H9 (cell line): Measurements from ENCODE around the gene BLNK. TPM values are rescaled to one million over a fixed set of nuclear protein-coding genes. Genes with fewer than 3 reads are reported as not detected.

Experiments used
- DNase-seq: peaks from one replicate; pipeline ENCODE4 v3.0.0-alpha.2; 2017
- H2AFZ ChIP-seq: one replicate; pipeline ENCODE4 v1.6.1; 2013; ENCODE audit warnings: mild to moderate bottlenecking, low read length, control low read depth, moderate library complexity
- H2AK5ac ChIP-seq: 2 replicates; pipeline ENCODE4 v1.6.1; 2013; ENCODE audit warnings: low read length, control low read depth, mixed read lengths; ENCODE audit not compliant: insufficient read length
- H2BK120ac ChIP-seq: one replicate; pipeline ENCODE4 v1.6.1; 2013; ENCODE audit warnings: low read depth, mild to moderate bottlenecking, low read length, control low read depth, inconsistent platforms; ENCODE audit not compliant: poor library complexity, severe bottlenecking
- H2BK12ac ChIP-seq: 2 replicates; pipeline ENCODE4 v1.6.1; 2013; ENCODE audit warnings: low read length, control low read depth, mixed read lengths, low read depth; ENCODE audit not compliant: insufficient read length
- H2BK15ac ChIP-seq: 2 replicates; pipeline ENCODE4 v1.6.1; 2013; ENCODE audit warnings: low read depth, low read length, control low read depth
- H2BK20ac ChIP-seq: one replicate; pipeline ENCODE4 v1.6.1; 2013; ENCODE audit warnings: low read depth, mild to moderate bottlenecking, low read length, control low read depth, inconsistent platforms; ENCODE audit not compliant: poor library complexity, severe bottlenecking
- H2BK5ac ChIP-seq: 2 replicates; pipeline ENCODE4 v1.6.1; 2013; ENCODE audit warnings: low read length, control low read depth, mixed read lengths; ENCODE audit not compliant: insufficient read length
- H3K14ac ChIP-seq: 2 replicates; pipeline ENCODE4 v1.6.1; 2013; ENCODE audit warnings: low read length, control low read depth; ENCODE audit not compliant: insufficient read depth
- H3K18ac ChIP-seq: 2 replicates; pipeline ENCODE4 v1.6.1; 2013; ENCODE audit warnings: low read depth, mild to moderate bottlenecking, mixed read lengths, low read length, control low read depth; ENCODE audit not compliant: insufficient read length
- H3K23ac ChIP-seq: 2 replicates; pipeline ENCODE4 v1.6.1; 2013; ENCODE audit warnings: low read length, control low read depth, mixed read lengths, low read depth; ENCODE audit not compliant: insufficient read length
- H3K23me2 ChIP-seq: 2 replicates; pipeline ENCODE4 v1.6.1; 2013; ENCODE audit warnings: low read depth, mild to moderate bottlenecking, mixed read lengths, low read length, control low read depth; ENCODE audit not compliant: insufficient read length, poor library complexity, severe bottlenecking
- H3K27ac ChIP-seq: 2 replicates; pipeline ENCODE4 v1.5.1; 2013; ENCODE audit warnings: low read length, control low read depth, mixed read lengths, low read depth; ENCODE audit not compliant: insufficient read length
- H3K27me3 ChIP-seq: 2 replicates; pipeline ENCODE4 v1.6.1; 2013; ENCODE audit warnings: low read length, control low read depth, inconsistent platforms; ENCODE audit not compliant: insufficient read depth
- H3K4ac ChIP-seq: 2 replicates; pipeline ENCODE4 v1.6.1; 2013; ENCODE audit warnings: low read depth, mild to moderate bottlenecking, control low read depth, inconsistent platforms, low read length, moderate library complexity
- H3K4me1 ChIP-seq: 2 replicates; pipeline ENCODE4 v1.6.1; 2013; ENCODE audit warnings: low read length, control low read depth, inconsistent platforms; ENCODE audit not compliant: insufficient read depth
- H3K4me2 ChIP-seq: 2 replicates; pipeline ENCODE4 v1.6.1; 2013; ENCODE audit warnings: low read length, control low read depth, mixed read lengths; ENCODE audit not compliant: insufficient read length, insufficient read depth
- H3K56ac ChIP-seq: 2 replicates; pipeline ENCODE4 v1.6.1; 2013; ENCODE audit warnings: low read depth, mild to moderate bottlenecking, mixed read lengths, low read length, control low read depth; ENCODE audit not compliant: insufficient read length
- H3K79me1 ChIP-seq: 2 replicates; pipeline ENCODE4 v1.6.1; 2013; ENCODE audit warnings: low read depth, mild to moderate bottlenecking, moderate library complexity, low read length, control low read depth, inconsistent platforms; ENCODE audit not compliant: insufficient read depth, poor library complexity, severe bottlenecking
- H3K79me2 ChIP-seq: 2 replicates; pipeline ENCODE4 v1.6.1; 2013; ENCODE audit warnings: low read length, control low read depth, inconsistent platforms; ENCODE audit not compliant: insufficient read depth
- H3K9ac ChIP-seq: 2 replicates; pipeline ENCODE4 v1.6.1; 2013; ENCODE audit warnings: low read length, control low read depth, mixed read lengths; ENCODE audit not compliant: insufficient read length; ENCODE audit errors: extremely low read depth
- H3K9me3 ChIP-seq: one replicate; pipeline ENCODE4 v1.6.1; 2013; ENCODE audit warnings: low read depth, low read length, inconsistent platforms; ENCODE audit not compliant: control insufficient read depth
- H3T11ph ChIP-seq: one replicate; pipeline ENCODE4 v1.6.1; 2013; ENCODE audit warnings: mild to moderate bottlenecking, low read length, control low read depth, inconsistent platforms
- H4K20me1 ChIP-seq: one replicate; pipeline ENCODE4 v1.6.1; 2013; ENCODE audit not compliant: control insufficient read depth, insufficient read length, insufficient read depth
- H4K5ac ChIP-seq: 2 replicates; pipeline ENCODE4 v1.6.1; 2013; ENCODE audit warnings: low read depth, mild to moderate bottlenecking, mixed read lengths, low read length, control low read depth; ENCODE audit not compliant: insufficient read length
- H4K8ac ChIP-seq: replicated peaks from 2 replicates; pipeline ENCODE4 v1.6.1; 2013; ENCODE audit warnings: low read length, control low read depth, mixed read lengths, low read depth; ENCODE audit not compliant: insufficient read length
- H4K91ac ChIP-seq: 2 replicates; pipeline ENCODE4 v1.6.1; 2013; ENCODE audit warnings: low read depth, mild to moderate bottlenecking, moderate library complexity, mixed read lengths, low read length, control low read depth; ENCODE audit not compliant: insufficient read length
- H3K27ac Mint-ChIP-seq, 3 experiments: 2 replicates in 2 of 3; 3 replicates in 1 of 3; pipeline ENCODE4 v1.8.0; 2020 to 2021; ENCODE audit warnings: mixed read lengths in 3 of 3, mild to moderate bottlenecking in 1 of 3, moderate library complexity in 1 of 3
- H3K27me3 Mint-ChIP-seq: 2 replicates; pipeline ENCODE4 v1.8.0; 2021; ENCODE audit warnings: low read depth, mild to moderate bottlenecking, moderate library complexity, mixed read lengths
- H3K36me3 Mint-ChIP-seq, 3 experiments: 2 replicates in 2 of 3; 3 replicates in 1 of 3; pipeline ENCODE4 v1.8.0; 2020 to 2021; ENCODE audit warnings: low read depth in 3 of 3, mixed read lengths in 3 of 3; ENCODE audit not compliant: insufficient read depth in 1 of 3
- H3K4me1 Mint-ChIP-seq, 2 experiments: 2 replicates each; pipeline ENCODE4 v1.8.0; 2020; ENCODE audit warnings: mixed read lengths in 2 of 2
- H3K4me3 Mint-ChIP-seq, 2 experiments: 2 replicates in 1 of 2; 3 replicates in 1 of 2; pipeline ENCODE4 v1.8.0; 2020 to 2021; ENCODE audit warnings: mild to moderate bottlenecking in 2 of 2, mixed read lengths in 2 of 2, moderate library complexity in 1 of 2
- H3K9me3 Mint-ChIP-seq, 2 experiments: 2 replicates in 1 of 2; 3 replicates in 1 of 2; pipeline ENCODE4 v1.8.0; 2020; ENCODE audit warnings: mild to moderate bottlenecking in 2 of 2, mixed read lengths in 2 of 2, moderate library complexity in 1 of 2
- CTCF ChIP-seq: fragments of 200-600 bp; sonication (generic); conservative IDR thresholded peaks from 3 replicates; pipeline ENCODE4 v1.8.0; 2021; ENCODE audit warnings: antibody characterized with exemption, mild to moderate bottlenecking
- WGBS: extraction: QIAGEN DNeasy Blood & Tissue Kit; methylation state at CpG from one replicate; pipeline ENCODE4 v1.1.7; 2013; ENCODE audit warnings: missing lambda C conversion rate, low lambda C conversion rate, mixed read lengths; ENCODE audit not compliant: insufficient read length; ENCODE audit errors: extremely low coverage; 5-methylcytosine and 5-hydroxymethylcytosine counted together
- total RNA-seq: library from RNA; stranded (reverse); gene quantifications from 2 replicates; pipeline ENCODE4 v1.2.1, GENCODE V29; 2021

The BLNK gene
- total RNA-seq, 1 experiment from 2014 or later, result not detected

GRCh38 chr10:96153070-96153469 is 118.3 kb downstream of the BLNK start:
- DNase-seq, result no peak
- H3K27ac ChIP-seq, result no peak overlapping the region
- no peaks in the 10 kb centered on the region for H3K9me3 ChIP-seq
- no peak overlapping the region for H2BK5ac ChIP-seq
- H4K20me1 ChIP-seq, result no peaks in the 10 kb centered on the region
- H3T11ph ChIP-seq, result no peak overlapping the region
- no peaks in the 10 kb centered on the region for H3K27me3 Mint-ChIP-seq
- H2BK120ac ChIP-seq, result no peak overlapping the region
- no peak overlapping the region for H2AK5ac ChIP-seq
- no peak overlapping the region for H2AFZ ChIP-seq
- H3K79me1 ChIP-seq, result no peaks in the 10 kb centered on the region
- no peak overlapping the region for H2BK20ac ChIP-seq
- no peak for TF ChIP-seq CTCF
- no peaks in the 10 kb centered on the region for H3K79me2 ChIP-seq
- H3K36me3 Mint-ChIP-seq, result peaks cover 16 to 72% (median 69%) of the 10 kb centered on the region in 3 experiments
- H3K9me3 Mint-ChIP-seq, result no peaks in the 10 kb centered on the region
- H3K18ac ChIP-seq, result no peak overlapping the region
- no peak overlapping the region for H2BK15ac ChIP-seq
- H4K91ac ChIP-seq, result no peak overlapping the region
- no peak overlapping the region for H3K14ac ChIP-seq
- no peak overlapping the region for H4K8ac ChIP-seq
- H3K4me2 ChIP-seq, result no peak overlapping the region
- no peaks in the 10 kb centered on the region for H3K4me1 Mint-ChIP-seq
- no peaks in the 10 kb centered on the region for H3K4me1 ChIP-seq
- no peaks in the 10 kb centered on the region for H3K23me2 ChIP-seq
- H3K27ac Mint-ChIP-seq, result peak overlapping the region in 2 of 3 experiments; percentile 11 to 79; a peak in 2 of 7 replicates
- WGBS, result no CpG with 5 or more reads among the region's 1 CpG
- no peak overlapping the region for H3K4me3 Mint-ChIP-seq
- no peak overlapping the region for H3K23ac ChIP-seq
- H3K9ac ChIP-seq, result no peak overlapping the region
- no peak overlapping the region for H3K56ac ChIP-seq
- no peak overlapping the region for H2BK12ac ChIP-seq
- H3K27me3 ChIP-seq, result no peaks in the 10 kb centered on the region
- H4K5ac ChIP-seq, result no peak overlapping the region
- H3K4ac ChIP-seq, result no peak overlapping the region
